Activated B cell treated with CpG ODN at 0.5 μM for 24 hours (primary cell): Measurements from ENCODE around the gene RAB6A. TPM values are rescaled to one million over a fixed set of nuclear protein-coding genes. Genes with fewer than 3 reads are reported as not detected.

ENCODE experiments used
- ATAC-seq: fragments of 200-7000 bp; cut with Tn5 transposase; one replicate; pipeline ENCODE4 v1.10.0; 2021; ENCODE audit warnings: low read depth, mild to moderate bottlenecking, moderate library complexity
- CTCF ChIA-PET: fragments of 350-600 bp; sonication (Branson Sonifier 250); formaldehyde crosslinking; loops from one replicate; lab custom pipeline; 2021; ENCODE audit warnings: antibody characterized with exemption; lab: Charles Lee
- POLR2A ChIA-PET: fragments of 350-600 bp; sonication (Branson Sonifier 250); formaldehyde crosslinking; loops from one replicate; lab custom pipeline; 2021; ENCODE audit warnings: antibody characterized with exemption; lab: Charles Lee
- DNase-seq: peaks from one replicate; pipeline ENCODE4 v3.0.0; 2022
- H3K27ac Mint-ChIP-seq: one replicate; pipeline ENCODE4 v1.8.0; 2020; ENCODE audit warnings: mixed read lengths
- H3K27me3 Mint-ChIP-seq: one replicate; pipeline ENCODE4 v1.8.0; 2021; ENCODE audit warnings: mixed read lengths
- H3K36me3 Mint-ChIP-seq: one replicate; pipeline ENCODE4 v1.8.0; 2021; ENCODE audit warnings: low read depth, mixed read lengths
- H3K4me1 Mint-ChIP-seq: one replicate; pipeline ENCODE4 v1.8.0; 2021; ENCODE audit warnings: mixed read lengths
- H3K4me3 Mint-ChIP-seq: one replicate; pipeline ENCODE4 v1.8.0; 2020; ENCODE audit warnings: mild to moderate bottlenecking, mixed read lengths
- H3K9me3 Mint-ChIP-seq: one replicate; pipeline ENCODE4 v1.8.0; 2020; ENCODE audit warnings: mixed read lengths
- intact Hi-C: fragments of 100-400 bp; cut with micrococcal nuclease; formaldehyde crosslinking; loops from one replicate; pipeline ENCODE4 v1.15.1; 2024
- total RNA-seq: library from RNA; stranded (reverse); gene quantifications from 2 replicates; pipeline ENCODE4 v1.2.3, GENCODE V29; 2022
- TF ChIP-seq, protein P1 (sequence below): fragments of 200-600 bp; IDR thresholded peaks from one replicate; pipeline ENCODE4 v1.8.0; 2022; ENCODE audit warnings: antibody characterized with exemption, mild to moderate bottlenecking

Gene RAB6A
- total RNA-seq, 1 donor from 2014 or later = 53.3 TPM

DNA sequence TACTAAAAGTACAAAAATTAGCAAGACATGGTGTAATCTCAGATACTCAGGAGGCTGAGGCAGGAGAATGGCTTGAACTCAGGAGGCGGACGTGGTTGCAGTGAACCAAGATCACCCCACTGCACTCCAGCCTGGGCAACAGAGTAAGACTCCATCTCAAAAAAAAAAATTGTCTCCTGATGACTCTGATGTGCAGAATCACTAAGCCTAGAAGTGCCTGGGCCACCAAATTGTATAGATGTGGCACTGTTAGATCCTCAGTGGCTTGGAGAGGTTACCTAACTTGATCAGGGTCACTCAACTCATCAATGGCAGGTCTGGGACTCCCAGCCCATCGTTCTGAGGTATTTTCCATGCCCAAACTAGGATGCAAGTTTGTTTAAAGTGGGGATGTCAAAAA, 103.9 kb downstream of the RAB6A start:
- CTCF ChIA-PET = no interaction called here
- intact Hi-C loops = no loop called here
- Mint-ChIP-seq H3K4me1 (peaks cover 3% of the 10 kb centered on the region), H3K27me3 (no peaks in the 10 kb centered on the region), H3K27ac (no peak overlapping the region), H3K9me3 (no peaks in the 10 kb centered on the region), H3K4me3 (no peak overlapping the region), H3K36me3 (no peaks in the 10 kb centered on the region)
- DNase-seq = no peak
- ATAC-seq = no peak
- POLR2A ChIA-PET = no interaction called here
- TF ChIP-seq, protein P1, sequence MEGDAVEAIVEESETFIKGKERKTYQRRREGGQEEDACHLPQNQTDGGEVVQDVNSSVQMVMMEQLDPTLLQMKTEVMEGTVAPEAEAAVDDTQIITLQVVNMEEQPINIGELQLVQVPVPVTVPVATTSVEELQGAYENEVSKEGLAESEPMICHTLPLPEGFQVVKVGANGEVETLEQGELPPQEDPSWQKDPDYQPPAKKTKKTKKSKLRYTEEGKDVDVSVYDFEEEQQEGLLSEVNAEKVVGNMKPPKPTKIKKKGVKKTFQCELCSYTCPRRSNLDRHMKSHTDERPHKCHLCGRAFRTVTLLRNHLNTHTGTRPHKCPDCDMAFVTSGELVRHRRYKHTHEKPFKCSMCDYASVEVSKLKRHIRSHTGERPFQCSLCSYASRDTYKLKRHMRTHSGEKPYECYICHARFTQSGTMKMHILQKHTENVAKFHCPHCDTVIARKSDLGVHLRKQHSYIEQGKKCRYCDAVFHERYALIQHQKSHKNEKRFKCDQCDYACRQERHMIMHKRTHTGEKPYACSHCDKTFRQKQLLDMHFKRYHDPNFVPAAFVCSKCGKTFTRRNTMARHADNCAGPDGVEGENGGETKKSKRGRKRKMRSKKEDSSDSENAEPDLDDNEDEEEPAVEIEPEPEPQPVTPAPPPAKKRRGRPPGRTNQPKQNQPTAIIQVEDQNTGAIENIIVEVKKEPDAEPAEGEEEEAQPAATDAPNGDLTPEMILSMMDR = no peak

- no peaks in the 10 kb centered on the region for H3K27me3 Mint-ChIP-seq
- no peak for DNase-seq
- no peak overlapping the region for H3K27ac Mint-ChIP-seq
- H3K9me3 Mint-ChIP-seq = no peaks in the 10 kb centered on the region
- H3K4me1 Mint-ChIP-seq = no peaks in the 10 kb centered on the region
- ChIA-PET CTCF (interaction anchor here (1.2 kb wide), 1 partner anchor 30 kb away, joined by 3 read pairs; no protein-coding TSS in a partner anchor), POLR2A (no interaction called here)
- TF ChIP-seq, protein P1 = no peak
- no peak overlapping the region for H3K4me3 Mint-ChIP-seq
- ATAC-seq = no peak
- intact Hi-C loops = no loop called here
- no peaks in the 10 kb centered on the region for H3K36me3 Mint-ChIP-seq
Measured at GRCh38 chr11:73655686-73656085, 105.2 kb downstream of the RAB6A start.

GRCh38 chr11:73654482-73655021, 106.3 kb downstream of the RAB6A start:
- TF ChIP-seq, protein P1 = no peak
- ATAC-seq (no peak), DNase-seq (no peak)
- no peaks in the 10 kb centered on the region for H3K4me1 Mint-ChIP-seq
- H3K27ac Mint-ChIP-seq = no peak overlapping the region
- H3K27me3 Mint-ChIP-seq = no peaks in the 10 kb centered on the region
- intact Hi-C loops = no loop called here
- no peak overlapping the region for H3K4me3 Mint-ChIP-seq
- H3K36me3 Mint-ChIP-seq = no peaks in the 10 kb centered on the region
- ChIA-PET CTCF (interaction anchor here (1.5 kb wide), 1 partner anchor 29 kb away, joined by 6 read pairs; no protein-coding TSS in a partner anchor), POLR2A (no interaction called here)
- no peaks in the 10 kb centered on the region for H3K9me3 Mint-ChIP-seq

DNA sequence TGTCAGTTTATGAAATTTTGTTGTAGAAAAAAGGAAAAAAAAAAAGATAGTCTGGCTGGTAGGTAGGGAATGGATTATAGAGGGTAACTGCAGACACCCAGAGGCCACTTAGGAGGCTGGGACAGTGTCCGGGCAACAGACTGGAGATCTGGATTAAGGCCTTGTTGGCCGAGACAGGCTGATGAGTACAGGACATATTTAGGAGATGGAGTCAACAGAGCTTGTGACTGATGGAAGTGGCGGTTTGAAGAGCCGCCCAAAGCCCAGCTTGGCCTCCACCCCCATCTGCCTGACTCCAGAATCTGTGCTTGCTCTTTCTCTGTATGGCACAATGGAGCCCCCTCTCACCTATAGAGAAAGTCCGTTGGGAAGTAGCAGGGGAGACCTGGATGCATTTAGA, 106.9 kb downstream of the RAB6A start:
- no peaks in the 10 kb centered on the region for H3K27me3 Mint-ChIP-seq
- no peaks in the 10 kb centered on the region for H3K9me3 Mint-ChIP-seq
- DNase-seq = no peak
- TF ChIP-seq, protein P1 = no peak
- H3K36me3 Mint-ChIP-seq = no peaks in the 10 kb centered on the region
- CTCF ChIA-PET = interaction anchor here (1.5 kb wide), 1 partner anchor 29 kb away, joined by 6 read pairs; no protein-coding TSS in a partner anchor
- peaks cover 4% of the 10 kb centered on the region for H3K4me1 Mint-ChIP-seq
- no peak overlapping the region for H3K4me3 Mint-ChIP-seq
- ATAC-seq = no peak
- POLR2A ChIA-PET = no interaction called here
- H3K27ac Mint-ChIP-seq = no peak overlapping the region
- intact Hi-C loops = no loop called here

GRCh38 chr11:73652856-73653559, 107.9 kb downstream of the RAB6A start:
- CTCF ChIA-PET = interaction anchor here (1.0 to 1.5 kb wide), 2 partner anchors 28 to 303 kb away, joined by 4 to 6 read pairs; no protein-coding TSS in a partner anchor
- POLR2A ChIA-PET = interaction anchor here (0.6 kb wide), 1 partner anchor 15 kb away, joined by 3 read pairs; no protein-coding TSS in a partner anchor
- Mint-ChIP-seq H3K36me3 (no peaks in the 10 kb centered on the region), H3K9me3 (no peaks in the 10 kb centered on the region), H3K27ac (no peak overlapping the region), H3K27me3 (no peaks in the 10 kb centered on the region), H3K4me1 (peaks cover 11% of the 10 kb centered on the region), H3K4me3 (no peak overlapping the region)
- intact Hi-C loops = no loop called here
- TF ChIP-seq, protein P1 = no peak
- ATAC-seq = no peak
- DNase-seq = no peak
